NCI-H82 (cell line): Measurements from ENCODE around the gene ATG101.
"Not testable (repeated sequence)": the region's sequence is repeated elsewhere in the genome, so short reads cannot be mapped to it uniquely, and the experiment has no call there.

Source experiments
- DNase-seq: peaks from one replicate; lab custom pipeline; 2025; lab: John Stamatoyannopoulos, UW

The ATG101 gene

GRCh38 chr12:52080403-52081251, 10.8 kb downstream of the ATG101 start:
- no peak for DNase-seq

DNA sequence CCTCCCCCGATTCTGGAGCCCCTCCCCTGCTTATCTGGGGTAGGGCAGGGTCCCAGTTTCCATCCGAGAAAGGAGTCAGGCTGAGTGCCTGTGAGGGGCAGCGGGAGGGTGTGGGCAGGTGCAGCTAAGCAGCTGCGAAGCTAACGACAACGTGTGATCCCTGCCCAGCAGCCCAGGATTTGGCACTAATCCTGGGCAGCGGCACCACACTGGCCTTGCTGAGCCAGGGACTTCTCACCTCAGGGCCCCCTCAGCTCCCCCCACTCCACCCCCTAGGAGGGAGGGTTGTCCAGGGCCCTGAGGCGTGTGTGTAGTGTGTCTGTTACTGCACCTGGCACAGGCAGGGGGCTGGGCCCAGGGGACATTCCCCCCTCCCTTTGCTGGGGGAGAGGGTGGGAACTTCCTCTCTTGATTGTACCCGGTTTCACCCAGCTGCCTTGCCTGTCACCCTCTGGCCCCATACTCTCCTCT, 11.5 kb downstream of the ATG101 start:
- peak; percentile 37 for DNase-seq

DNA sequence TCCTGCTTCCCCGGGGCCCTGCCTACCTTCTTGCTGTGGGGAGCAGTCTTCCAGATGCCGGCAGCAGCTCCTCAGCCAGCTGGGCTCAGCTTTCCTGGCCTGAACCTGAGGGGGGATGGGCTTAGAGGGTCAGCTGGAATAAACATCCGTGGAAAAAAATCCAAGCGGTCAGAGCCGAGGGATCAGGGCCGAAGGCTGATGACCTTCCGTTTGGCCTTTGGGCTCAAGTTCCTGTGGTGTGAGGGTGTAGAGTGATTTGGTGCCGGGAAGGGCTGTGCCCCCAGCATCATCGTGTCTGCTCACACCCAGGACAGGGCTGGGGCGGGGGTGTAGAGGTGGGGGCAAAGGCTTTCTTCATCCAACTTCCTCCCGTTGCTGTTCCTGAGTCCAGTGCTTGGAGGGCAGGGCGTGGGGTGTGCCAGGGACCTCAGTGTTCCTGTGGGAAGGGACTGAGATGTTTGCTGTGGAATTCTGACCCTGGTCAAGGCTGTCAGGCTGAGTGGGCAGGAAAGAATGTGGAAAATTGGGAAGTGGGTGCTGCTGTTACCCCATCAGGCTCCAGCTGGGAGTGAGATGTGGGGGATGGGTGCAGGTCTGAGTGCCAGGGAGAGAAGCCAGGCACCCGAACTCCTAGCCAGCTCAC, 12.4 kb downstream of the ATG101 start:
- DNase-seq: no peak

DNA sequence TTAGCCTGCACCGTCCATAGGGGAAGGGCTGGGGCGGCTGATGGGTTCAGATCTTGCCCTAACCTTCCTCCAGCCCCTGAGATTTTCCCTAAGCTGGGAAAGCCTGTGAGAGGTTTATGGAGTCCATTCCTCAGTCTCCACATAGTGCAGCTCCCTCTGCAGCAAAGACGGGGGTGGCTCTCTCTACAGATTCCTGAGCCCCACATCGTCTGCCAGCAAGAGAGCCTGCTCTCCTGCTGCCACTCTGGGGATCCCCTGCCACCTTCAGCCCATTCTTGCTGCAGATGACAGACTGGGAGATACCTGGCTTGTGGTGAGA, 12.8 kb downstream of the ATG101 start:
- DNase-seq: no peak

- peak; percentile 83 for DNase-seq
Observed at GRCh38 chr12:52082988-52083637, 13.3 kb downstream of the ATG101 start.

DNA sequence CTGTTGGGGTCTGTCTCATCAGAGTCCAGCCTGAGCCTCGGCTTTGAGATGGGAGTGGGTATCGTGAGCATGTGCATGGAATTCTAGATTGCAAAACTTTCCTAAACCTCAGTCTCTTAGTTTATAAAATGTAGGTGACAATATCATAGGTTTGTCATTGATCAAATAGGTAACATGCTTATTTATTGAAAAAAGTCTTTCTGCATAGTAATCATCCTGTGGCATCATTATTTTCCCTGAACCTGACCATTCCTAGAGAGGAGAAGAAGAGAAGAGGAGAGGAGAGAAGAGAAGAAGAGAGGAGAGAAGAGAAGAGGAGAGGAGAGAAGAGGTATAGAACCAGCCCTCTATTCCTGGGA, 13.8 kb downstream of the ATG101 start:
- no peak for DNase-seq

DNA sequence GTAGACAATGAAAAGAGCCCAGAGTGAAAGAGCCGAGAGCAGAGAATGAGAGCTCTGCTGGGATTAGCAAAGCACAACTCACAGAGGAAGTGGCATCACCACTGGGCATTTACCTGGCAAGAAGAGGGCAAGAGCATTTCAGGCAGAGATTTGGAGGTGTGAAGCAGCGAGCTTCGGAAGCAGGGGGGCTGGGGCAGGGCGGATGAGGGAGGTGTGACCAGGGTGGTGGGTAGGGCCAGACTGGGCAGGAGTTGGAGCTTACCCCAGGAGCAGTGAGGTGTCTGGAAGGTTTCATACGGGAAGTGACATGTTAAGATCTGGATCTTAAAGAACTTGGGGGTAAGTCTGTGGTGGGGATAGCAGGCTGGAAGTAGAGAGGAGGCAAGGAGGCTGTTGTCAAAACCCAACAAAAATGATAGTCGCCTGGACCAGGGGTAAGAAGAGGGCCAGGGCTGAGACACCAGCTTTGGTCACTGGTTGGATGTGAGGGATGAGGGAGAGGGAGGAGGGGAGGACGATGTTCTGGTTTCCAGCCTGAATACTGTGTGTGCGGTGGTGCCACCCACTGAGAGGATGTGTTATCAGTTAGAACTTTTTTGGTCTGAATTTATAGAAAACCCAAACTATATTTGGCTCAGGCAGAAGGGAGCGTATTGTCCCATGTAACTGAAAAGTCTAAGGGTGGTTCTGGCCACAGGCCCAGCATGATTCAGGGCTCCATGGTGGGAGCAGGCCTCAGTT, 14.9 kb downstream of the ATG101 start:
- no peak for DNase-seq

GRCh38 chr12:52085682-52086180, 16.0 kb downstream of the ATG101 start:
- DNase-seq: no peak

GRCh38 chr12:52086366-52086765, 16.6 kb downstream of the ATG101 start:
- no peak for DNase-seq

- no peak for DNase-seq
Observed at GRCh38 chr12:52086944-52087835, 17.4 kb downstream of the ATG101 start.

GRCh38 chr12:52087961-52088820, 18.4 kb downstream of the ATG101 start:
- peak; percentile 81 for DNase-seq

DNA sequence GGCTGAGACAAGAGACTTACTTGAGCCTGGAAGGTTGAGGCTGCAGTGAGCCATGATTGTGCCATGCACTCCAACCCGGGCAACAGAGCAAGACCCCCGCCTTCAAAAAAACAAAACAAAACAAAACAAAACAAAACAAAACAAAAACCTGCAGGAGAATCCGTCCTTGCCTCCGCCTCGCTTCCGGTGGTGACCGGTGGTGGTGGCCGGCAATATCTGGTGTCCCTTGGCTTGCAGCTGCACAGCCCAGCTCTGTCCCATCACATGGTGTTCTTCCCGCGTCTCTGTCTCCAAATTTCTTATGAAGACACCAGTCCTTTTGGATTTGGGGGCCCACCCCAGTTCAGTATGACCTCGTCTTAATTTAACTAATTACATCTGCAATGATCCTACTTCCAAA, 19.7 kb downstream of the ATG101 start:
- DNase-seq: no peak

- no peak for DNase-seq
Observed at GRCh38 chr12:52090291-52090690, 20.5 kb downstream of the ATG101 start.

DNA sequence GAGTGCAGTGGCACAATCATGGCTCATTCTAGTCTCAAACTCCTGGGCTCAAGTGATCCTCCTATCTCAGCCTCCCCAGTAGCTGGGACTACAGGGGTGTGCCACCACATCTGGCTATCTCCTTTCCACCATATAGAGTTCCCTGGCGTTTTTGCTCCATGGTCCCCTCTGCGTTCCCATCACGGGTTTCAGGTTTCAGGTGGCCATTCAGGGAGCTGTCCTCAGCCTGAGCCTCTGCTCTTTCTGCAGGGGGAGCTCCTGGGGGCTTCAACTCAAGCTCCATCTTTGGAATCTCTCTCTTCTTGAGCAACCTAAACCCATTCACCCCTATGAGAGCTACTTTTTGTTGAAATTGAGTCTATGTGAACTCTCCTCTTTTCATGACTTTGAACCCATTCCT, 21.3 kb downstream of the ATG101 start:
- no peak for DNase-seq

GRCh38 chr12:52091869-52092268, 22.1 kb downstream of the ATG101 start:
- no peak for DNase-seq

- DNase-seq: no peak
Observed at GRCh38 chr12:52093346-52093745, 23.6 kb downstream of the ATG101 start.

- no peak for DNase-seq
Observed at GRCh38 chr12:52096332-52097044, 26.7 kb downstream of the ATG101 start.

DNA sequence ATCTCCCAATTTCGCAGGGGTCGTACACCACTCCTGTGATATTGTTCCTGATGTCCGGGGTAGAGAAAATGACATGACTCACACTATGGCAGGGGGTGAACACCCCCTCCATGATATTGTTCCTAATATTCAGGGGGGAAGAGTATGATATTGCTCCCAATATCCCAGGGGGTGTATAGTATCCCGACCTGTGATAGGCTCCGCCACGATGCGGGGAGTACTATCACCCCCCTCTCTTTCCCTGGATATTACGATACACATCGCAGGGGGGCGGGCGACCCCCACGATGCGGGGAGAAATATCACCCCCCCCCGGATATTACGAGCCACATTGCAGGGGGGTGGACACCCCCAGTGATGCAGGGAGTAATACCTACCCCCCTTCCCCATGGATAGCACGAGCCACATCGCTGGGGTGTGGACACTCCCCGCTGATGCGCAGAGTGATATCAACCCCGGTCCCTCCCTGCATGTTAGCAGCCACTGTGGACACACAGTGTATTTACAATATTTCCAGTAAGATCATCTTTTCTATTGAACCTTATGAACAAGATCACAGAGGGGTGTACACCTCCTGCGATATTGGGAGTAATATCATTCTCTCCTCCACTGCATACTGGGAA, 27.4 kb downstream of the ATG101 start:
- no peak for DNase-seq

GRCh38 chr12:52104431-52105089, 34.8 kb downstream of the ATG101 start:
- DNase-seq: not testable (repeated sequence)
